IMR-90 (cell line): ENCODE data around the gene PFDN1. TPM values are rescaled to one million over a fixed set of nuclear protein-coding genes. Genes with fewer than 3 reads are reported as not detected.
A peak's percentile ranks its signal among the peaks of the same experiment; 100 is the strongest.

ENCODE experiments used
- ATAC-seq: fragments of 200-7000 bp; cut with Tn5 transposase; 2 replicates; pipeline ENCODE4 v1.9.1; 2020; ENCODE audit warnings: low read depth, mild to moderate bottlenecking, moderate library complexity
- BruUV-seq: library from RNA; stranded (reverse); fragments of 400-500 nt; replicated peaks from 2 replicates; lab custom pipeline; 2021; lab: Mats Ljungman, UMichigan
- CTCF ChIA-PET: fragments of 300-600 bp; formaldehyde crosslinking; extraction: SDS; loops from one replicate; lab custom pipeline; 2021; ENCODE audit warnings: antibody characterized with exemption; lab: Yijun Ruan, JAX
- POLR2A ChIA-PET: fragments of 300-600 bp; sonication (Branson Sonifier 250); formaldehyde crosslinking; loops from one replicate; lab custom pipeline; 2022; ENCODE audit warnings: antibody characterized with exemption; ENCODE audit not compliant: unreplicated experiment; lab: Charles Lee
- DNase-seq: peaks from one replicate; pipeline ENCODE4 v3.0.0; 2013
- H2AFZ ChIP-seq: replicated peaks from 2 replicates; pipeline ENCODE3; 2013; ENCODE audit warnings: low read length, mild to moderate bottlenecking; ENCODE audit not compliant: poor library complexity
- H2AK5ac ChIP-seq: 2 replicates; pipeline ENCODE4 v1.6.1; 2013; ENCODE audit warnings: low read depth, low read length, inconsistent platforms
- H2AK9ac ChIP-seq: replicated peaks from 2 replicates; pipeline ENCODE3; 2013; ENCODE audit warnings: mild to moderate bottlenecking, low read depth, low read length, moderate library complexity; ENCODE audit not compliant: poor library complexity
- H2BK120ac ChIP-seq: 2 replicates; pipeline ENCODE4 v1.6.1; 2013; ENCODE audit warnings: low read depth, low read length, inconsistent platforms
- H2BK15ac ChIP-seq: 3 replicates; pipeline ENCODE4 v1.6.1; 2013; ENCODE audit warnings: low read depth, low read length, inconsistent platforms
- H2BK20ac ChIP-seq: 2 replicates; pipeline ENCODE4 v1.6.1; 2013; ENCODE audit warnings: low read depth, mild to moderate bottlenecking, inconsistent platforms, low read length, moderate library complexity
- H2BK5ac ChIP-seq: 2 replicates; pipeline ENCODE4 v1.6.1; 2013; ENCODE audit warnings: mild to moderate bottlenecking, low read depth, low read length, inconsistent platforms; ENCODE audit not compliant: poor library complexity, severe bottlenecking
- H3K14ac ChIP-seq: replicated peaks from 2 replicates; pipeline ENCODE4 v1.6.1; 2013; ENCODE audit warnings: low read depth, low read length, inconsistent platforms
- H3K18ac ChIP-seq: 2 replicates; pipeline ENCODE4 v1.6.1; 2013; ENCODE audit warnings: low read depth, low read length, control low read depth
- H3K23ac ChIP-seq: 2 replicates; pipeline ENCODE4 v1.6.1; 2013; ENCODE audit warnings: low read depth, low read length, inconsistent platforms
- H3K27ac ChIP-seq: 2 replicates; pipeline ENCODE4 v1.5.1; 2013; ENCODE audit warnings: mild to moderate bottlenecking, control low read depth, low read length; ENCODE audit not compliant: insufficient read depth
- H3K27me3 ChIP-seq: 2 replicates; pipeline ENCODE4 v1.6.1; 2013; ENCODE audit warnings: low read length; ENCODE audit not compliant: control insufficient read depth, insufficient read depth
- H3K36me3 ChIP-seq: 2 replicates; pipeline ENCODE4 v1.6.1; 2013; ENCODE audit warnings: low read length, mixed read lengths; ENCODE audit not compliant: control insufficient read depth, insufficient read depth
- H3K4ac ChIP-seq: 2 replicates; pipeline ENCODE4 v1.6.1; 2013; ENCODE audit warnings: low read depth, low read length, inconsistent platforms
- H3K4me1 ChIP-seq: 2 replicates; pipeline ENCODE4 v1.6.1; 2013; ENCODE audit warnings: low read length, mixed read lengths; ENCODE audit not compliant: control insufficient read depth, insufficient read depth
- H3K4me2 ChIP-seq: 2 replicates; pipeline ENCODE4 v1.6.1; 2013; ENCODE audit warnings: low read depth, mild to moderate bottlenecking, control low read depth, low read length, moderate library complexity
- H3K4me3 ChIP-seq: 2 replicates; pipeline ENCODE4 v1.5.1; 2013; ENCODE audit warnings: low read depth, mild to moderate bottlenecking, control low read depth, low read length, moderate library complexity; ENCODE audit not compliant: insufficient read depth
- H3K56ac ChIP-seq: 2 replicates; pipeline ENCODE4 v1.6.1; 2013; ENCODE audit warnings: low read length, inconsistent platforms; ENCODE audit not compliant: insufficient read depth; ENCODE audit errors: extremely low read depth
- H3K79me1 ChIP-seq, 2 experiments: 2 replicates each; pipeline ENCODE4 v1.6.1; 2013; ENCODE audit warnings: low read length in 2 of 2, inconsistent platforms in 1 of 2, low read depth in 1 of 2
- H3K9ac ChIP-seq: 2 replicates; pipeline ENCODE4 v1.6.1; 2013; ENCODE audit warnings: low read depth, low read length, control low read depth
- H3K9me1 ChIP-seq: 2 replicates; pipeline ENCODE4 v1.6.1; 2013; ENCODE audit warnings: low read length, inconsistent platforms; ENCODE audit not compliant: insufficient read depth
- H3K9me3 ChIP-seq: 2 replicates; pipeline ENCODE4 v1.6.1; 2013; ENCODE audit warnings: low read length; ENCODE audit not compliant: control insufficient read depth, insufficient read depth
- H4K20me1 ChIP-seq: 2 replicates; pipeline ENCODE4 v1.6.1; 2013; ENCODE audit warnings: low read length, inconsistent platforms; ENCODE audit not compliant: insufficient read depth
- H4K5ac ChIP-seq: 2 replicates; pipeline ENCODE4 v1.6.1; 2013; ENCODE audit warnings: mild to moderate bottlenecking, low read depth, low read length, control low read depth
- H4K8ac ChIP-seq, 2 experiments: 2 replicates each; pipeline ENCODE4 v1.6.1; 2013; ENCODE audit warnings: low read depth in 2 of 2, low read length in 2 of 2, control low read depth in 1 of 2, inconsistent platforms in 1 of 2
- H4K91ac ChIP-seq: 2 replicates; pipeline ENCODE4 v1.6.1; 2013; ENCODE audit warnings: low read depth, low read length, inconsistent platforms; ENCODE audit not compliant: insufficient read depth
- CEBPB ChIP-seq: IDR thresholded peaks from 2 replicates; pipeline ENCODE4 v1.6.1; 2012; ENCODE audit warnings: low read depth, low read length, improper control_type of control experiment
- ELK1 ChIP-seq: fragments of 150-350 bp; IDR thresholded peaks from 2 replicates; pipeline ENCODE4 v1.6.1; 2016; ENCODE audit warnings: low read depth, mild to moderate bottlenecking, low read length, moderate library complexity, borderline replicate concordance
- WGBS, 2 experiments: methylation state at CpG; one replicate each; pipeline versions ENCODE4 v1.1.5 to v1.1.7; 2013; ENCODE audit warnings: missing lambda C conversion rate in 2 of 2; ENCODE audit not compliant: insufficient read length in 1 of 2; ENCODE audit errors: extremely low coverage in 2 of 2; 5-methylcytosine and 5-hydroxymethylcytosine counted together
- dilution Hi-C: fragments of 300-500 bp; cut with HindIII; formaldehyde crosslinking; loops from one replicate; pipeline ENCODE4 v1.14.3; 2018; ENCODE audit warnings: low sequenced_read_pairs; ENCODE audit not compliant: unreplicated experiment
- in situ Hi-C: fragments of 300-500 bp; cut with MboI; formaldehyde crosslinking; loops from 3 replicates; pipeline ENCODE4 v1.14.3; 2019; ENCODE audit warnings: low sequenced_read_pairs, inconsistent platforms, mixed read lengths
- intact Hi-C: fragments of 100-400 bp; cut with micrococcal nuclease; formaldehyde crosslinking; loops from 2 replicates; pipeline ENCODE4 v1.10.0; 2022
- polyA plus RNA-seq, 3 experiments: library from polyadenylated mRNA; depleted of rRNA; stranded (reverse); fragments of >200 nt; gene quantifications; 2 replicates each; pipeline ENCODE4 v1.2.3, GENCODE V29; 2012; ENCODE audit warnings: low replicate concordance in 1 of 3
- total RNA-seq: library from RNA; depleted of rRNA; stranded (reverse); fragments of >200 nt; gene quantifications from 2 replicates; pipeline ENCODE4 v1.2.3, GENCODE V29; 2012

The PFDN1 gene
- total and polyA plus RNA-seq, 2 of the 4 experiments (the other 2 are of a cell fraction), result 98.8 to 134 TPM

- H3K27me3 ChIP-seq, result no peaks in the 10 kb centered on the region
- ATAC-seq, result no peak
- POLR2A ChIA-PET, result no interaction called here
- H3K9me1 ChIP-seq, result peaks cover 3% of the 10 kb centered on the region
- H3K56ac ChIP-seq, result no peak overlapping the region
- H3K4ac ChIP-seq, result no peak overlapping the region
- H3K4me2 ChIP-seq, result peak overlapping the region; percentile 50; the same call in 1 of the 2 replicates
- in situ Hi-C loops, result no loop called here
- no peak overlapping the region for H3K14ac ChIP-seq
- no CpG with 5 or more reads among the region's 1 CpG for WGBS, 2 experiments
- no peak overlapping the region for H4K8ac ChIP-seq
- no peaks in the 10 kb centered on the region for H3K9me3 ChIP-seq
- intact Hi-C loops, result no loop called here
- H2BK120ac ChIP-seq, result no peak overlapping the region
- no peak overlapping the region for H2AFZ ChIP-seq
- H3K4me3 ChIP-seq, result no peak overlapping the region
- H3K36me3 ChIP-seq, result no peaks in the 10 kb centered on the region
- no peak overlapping the region for H4K5ac ChIP-seq
- CTCF ChIA-PET, result interaction anchor here (0.7 kb wide), 1 partner anchor 53 kb away, joined by 4 read pairs; no protein-coding TSS in a partner anchor
- no peak overlapping the region for H2AK5ac ChIP-seq
- no TSS peak for BruUV-seq
- no peak overlapping the region for H2AK9ac ChIP-seq
- H2BK15ac ChIP-seq, result no peak overlapping the region
- peak; percentile 67 for TF ChIP-seq CEBPB
- no peak for TF ChIP-seq ELK1
- H2BK20ac ChIP-seq, result no peak overlapping the region
- peaks cover 14 to 65% of the 10 kb centered on the region in 2 experiments for H3K79me1 ChIP-seq
- H3K18ac ChIP-seq, result no peak overlapping the region; the same call in 1 of the 2 replicates
- no peak overlapping the region for H3K9ac ChIP-seq
- peak overlapping the region; percentile 13 for H2BK5ac ChIP-seq
- no peak overlapping the region for H3K27ac ChIP-seq
- peaks cover 10% of the 10 kb centered on the region for H3K4me1 ChIP-seq
- peak; percentile 63 for DNase-seq
- peak overlapping the region; percentile 36; the same call in 1 of the 2 replicates for H3K23ac ChIP-seq
- dilution Hi-C loops, result no loop called here
- H4K20me1 ChIP-seq, result peaks cover 11% of the 10 kb centered on the region; the same call in 1 of the 2 replicates
- no peak overlapping the region for H4K91ac ChIP-seq
These were observed 10.5 kb downstream of the PFDN1 start for GRCh38 chr5:140292212-140293036.
